LNCAP (cell line): ENCODE measurements around the gene EFCAB6.

ENCODE experiments used
- TF ChIP-seq, protein P1 (sequence below): fragments of 450-650 bp; IDR thresholded peaks from 2 replicates; pipeline ENCODE4 v1.5.1; 2017; ENCODE audit warnings: mild to moderate bottlenecking

The EFCAB6 gene

DNA sequence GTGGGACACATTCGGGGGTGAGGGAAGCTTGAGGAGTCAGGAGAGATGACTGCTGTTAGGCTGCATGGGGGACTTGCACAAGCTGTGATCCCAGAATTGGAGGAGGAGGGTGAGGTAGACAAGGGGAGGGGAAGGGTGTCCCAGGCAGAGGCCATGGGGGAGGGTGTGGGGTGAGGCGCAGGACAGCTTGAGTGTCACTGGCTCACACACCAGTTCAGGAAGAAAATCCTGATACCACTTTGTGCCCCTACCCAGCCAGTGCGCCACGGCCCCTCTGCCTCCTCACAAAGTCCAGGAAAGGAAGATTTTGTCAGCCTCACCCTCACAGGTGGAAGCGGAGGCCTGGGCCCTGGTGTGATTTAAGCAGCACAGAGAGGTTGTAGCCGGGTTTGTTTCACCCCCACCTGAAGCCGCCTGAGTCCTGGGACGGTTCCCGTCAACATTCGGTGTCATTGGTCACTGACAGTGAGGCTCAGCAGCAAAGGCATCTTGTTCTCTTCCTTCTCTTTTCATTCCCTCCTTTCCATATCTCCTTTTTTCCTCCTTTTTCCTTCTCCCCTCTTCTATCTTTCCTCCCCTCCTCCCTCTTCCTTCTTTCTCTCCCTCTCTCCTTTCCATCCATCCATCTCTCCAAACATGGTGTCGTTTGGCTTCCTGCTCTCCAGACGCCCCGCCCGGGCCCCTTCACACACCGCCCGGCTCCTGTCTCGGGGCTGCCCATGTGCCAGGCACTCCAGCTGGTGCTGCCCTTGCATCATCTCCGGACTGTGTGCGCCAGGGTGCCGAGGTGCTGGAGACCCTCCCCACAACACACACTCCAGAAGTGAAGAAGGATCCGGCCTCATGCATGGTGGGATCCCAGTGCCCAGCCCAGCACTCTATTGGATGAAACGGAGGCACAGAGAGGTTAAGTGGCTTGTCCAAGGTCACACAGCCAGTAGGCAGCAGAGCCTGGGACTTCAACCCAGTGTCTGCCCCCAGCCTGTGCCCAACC lies 311.0 kb downstream of the EFCAB6 start:
- TF ChIP-seq, protein P1, sequence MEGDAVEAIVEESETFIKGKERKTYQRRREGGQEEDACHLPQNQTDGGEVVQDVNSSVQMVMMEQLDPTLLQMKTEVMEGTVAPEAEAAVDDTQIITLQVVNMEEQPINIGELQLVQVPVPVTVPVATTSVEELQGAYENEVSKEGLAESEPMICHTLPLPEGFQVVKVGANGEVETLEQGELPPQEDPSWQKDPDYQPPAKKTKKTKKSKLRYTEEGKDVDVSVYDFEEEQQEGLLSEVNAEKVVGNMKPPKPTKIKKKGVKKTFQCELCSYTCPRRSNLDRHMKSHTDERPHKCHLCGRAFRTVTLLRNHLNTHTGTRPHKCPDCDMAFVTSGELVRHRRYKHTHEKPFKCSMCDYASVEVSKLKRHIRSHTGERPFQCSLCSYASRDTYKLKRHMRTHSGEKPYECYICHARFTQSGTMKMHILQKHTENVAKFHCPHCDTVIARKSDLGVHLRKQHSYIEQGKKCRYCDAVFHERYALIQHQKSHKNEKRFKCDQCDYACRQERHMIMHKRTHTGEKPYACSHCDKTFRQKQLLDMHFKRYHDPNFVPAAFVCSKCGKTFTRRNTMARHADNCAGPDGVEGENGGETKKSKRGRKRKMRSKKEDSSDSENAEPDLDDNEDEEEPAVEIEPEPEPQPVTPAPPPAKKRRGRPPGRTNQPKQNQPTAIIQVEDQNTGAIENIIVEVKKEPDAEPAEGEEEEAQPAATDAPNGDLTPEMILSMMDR = no peak

DNA sequence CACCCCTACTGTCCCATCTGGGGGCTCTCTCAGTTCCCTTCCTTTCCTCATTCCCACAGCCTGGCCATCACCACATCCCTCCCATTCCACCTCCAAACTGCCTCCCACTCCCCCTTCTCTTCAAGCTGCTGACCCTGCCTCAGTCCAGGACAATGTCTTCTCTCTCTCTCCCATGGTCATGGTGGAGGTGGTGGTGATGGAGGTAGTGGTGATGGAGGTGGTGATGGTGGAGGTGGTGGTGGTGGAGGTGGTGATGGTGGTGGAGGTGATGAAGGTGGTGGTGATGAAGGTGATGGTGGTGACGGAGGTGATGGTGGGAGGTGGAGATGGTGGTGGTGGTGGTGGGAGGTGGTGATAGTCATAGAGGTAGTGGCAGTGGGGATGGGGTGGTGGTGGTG lies 313.2 kb downstream of the EFCAB6 start:
- TF ChIP-seq, protein P1 = no peak

DNA sequence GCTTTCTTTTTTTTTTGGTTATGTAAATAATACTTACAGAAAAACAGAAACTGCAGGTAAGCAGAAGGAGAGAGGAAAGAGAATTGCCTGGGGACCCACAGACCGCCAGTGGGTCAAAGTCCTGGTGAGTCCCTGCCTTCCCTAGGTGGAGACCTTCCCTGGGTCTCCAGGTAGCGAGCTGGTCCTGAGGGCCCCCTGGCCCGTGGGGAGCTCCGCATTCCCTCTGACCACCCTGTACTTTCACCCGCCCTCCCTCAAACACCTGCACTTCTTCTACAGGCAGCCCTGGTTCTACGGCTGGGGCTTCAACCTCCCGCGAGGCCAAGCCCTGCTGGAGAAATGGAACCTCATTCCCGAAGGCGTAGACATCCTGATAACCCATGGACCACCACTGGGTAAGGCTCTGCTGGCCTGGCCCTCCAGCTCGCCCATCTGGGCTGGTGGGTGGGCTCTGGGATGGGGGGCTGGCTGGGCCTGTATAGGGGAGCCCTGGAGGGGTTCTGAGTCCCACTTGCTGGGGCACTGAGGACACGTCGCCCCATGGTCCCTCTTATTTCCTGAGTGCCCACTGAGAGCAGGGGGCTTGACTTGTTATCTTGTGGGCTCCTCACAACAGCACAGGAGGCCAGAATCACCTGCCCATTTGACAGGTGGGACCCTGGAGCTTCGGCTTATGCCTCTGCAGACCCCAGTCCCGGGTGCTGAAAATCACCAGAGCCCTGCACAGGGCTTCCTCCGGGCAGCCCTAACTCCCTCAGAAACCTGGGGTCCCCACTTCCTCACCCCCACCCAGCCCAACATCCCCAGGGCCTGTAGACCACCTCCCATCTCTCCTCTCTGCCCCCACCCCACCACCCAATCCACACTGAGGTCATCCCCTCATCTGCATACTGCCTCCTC lies 313.9 kb downstream of the EFCAB6 start:
- TF ChIP-seq, protein P1 = no peak

DNA sequence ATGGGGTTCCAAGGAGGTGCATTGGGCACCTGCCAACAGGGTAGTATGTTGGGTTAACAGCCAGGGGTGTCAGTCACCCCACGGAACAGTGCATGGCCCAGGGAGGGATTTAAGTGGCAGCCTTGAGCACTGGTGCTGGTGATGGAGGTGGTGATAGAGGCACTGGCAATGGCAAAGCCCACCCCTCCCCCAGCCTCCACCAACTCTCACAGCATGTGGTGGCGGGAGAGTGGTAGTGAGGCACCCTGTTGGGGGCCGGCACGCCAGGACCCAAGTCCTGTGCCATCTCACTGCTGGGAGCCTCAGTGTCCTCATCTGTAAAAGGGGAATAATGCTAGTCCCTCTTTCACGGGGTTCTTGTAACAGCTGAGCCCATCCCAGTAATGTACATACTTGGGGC lies 318.8 kb downstream of the EFCAB6 start:
- TF ChIP-seq, protein P1 = no peak

DNA sequence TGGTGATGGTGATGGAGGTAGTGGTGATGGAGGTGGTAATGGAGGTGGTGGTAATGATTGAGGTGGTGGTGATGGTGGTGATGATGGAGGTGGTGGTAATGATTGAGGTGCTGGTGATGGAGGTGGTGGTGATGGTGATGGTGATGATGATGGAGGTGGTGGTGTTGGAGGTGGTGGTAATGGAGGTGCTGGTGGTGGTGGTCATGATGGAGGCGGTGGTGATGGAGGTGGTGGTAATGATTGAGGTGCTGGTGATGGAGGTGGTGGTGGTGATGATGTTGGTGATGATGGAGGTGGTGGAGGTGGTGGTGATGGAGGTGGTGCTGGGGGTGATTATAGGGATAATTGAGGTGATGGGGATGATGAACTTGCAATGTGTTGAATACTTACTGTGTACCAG lies 320.4 kb downstream of the EFCAB6 start:
- TF ChIP-seq, protein P1 = no peak

DNA sequence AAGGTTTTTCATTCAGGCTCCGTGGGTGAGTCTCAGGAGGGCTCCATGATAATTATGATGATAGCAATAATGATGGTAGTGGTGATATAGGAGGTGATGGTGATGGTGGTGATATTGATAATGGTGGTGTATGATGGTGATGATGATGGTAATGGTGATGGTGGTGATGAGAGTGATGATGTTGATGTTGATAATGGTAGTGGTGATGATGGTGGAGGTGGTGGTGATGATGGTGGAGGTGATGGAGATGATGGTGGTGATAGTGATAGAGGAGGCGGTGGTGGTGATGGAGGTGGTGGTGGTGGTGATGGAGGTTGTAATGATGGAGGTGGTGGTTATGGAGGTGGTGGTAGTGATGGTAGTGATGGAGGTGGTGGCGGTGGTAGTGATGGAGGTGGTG lies 320.9 kb downstream of the EFCAB6 start:
- TF ChIP-seq, protein P1 = no peak

DNA sequence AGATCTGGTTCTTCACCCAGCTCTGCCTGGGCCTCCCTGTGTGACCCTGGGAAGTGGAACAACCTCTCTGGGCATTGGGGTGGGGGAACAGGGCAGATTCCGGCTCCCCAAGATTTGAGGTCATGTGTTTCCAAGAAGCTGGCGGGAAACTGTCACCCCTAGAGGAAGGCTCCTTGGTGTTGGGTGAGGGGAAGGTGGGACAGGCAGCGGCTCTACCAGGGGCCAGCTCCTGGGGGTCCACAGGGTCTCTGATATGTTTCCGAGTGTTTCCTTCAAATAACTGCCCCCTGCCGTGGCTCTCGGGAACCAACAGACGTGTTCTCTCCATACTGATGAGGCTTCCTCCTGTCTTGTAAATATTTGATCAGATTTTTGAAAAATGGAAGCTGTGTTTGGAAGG lies 321.8 kb downstream of the EFCAB6 start:
- TF ChIP-seq, protein P1 = no peak
